Upper lobe of right lung (tissue), 1 donor: ENCODE results near the gene BATF3. TPM values are rescaled to one million over a fixed set of nuclear protein-coding genes. Genes with fewer than 3 reads are reported as not detected.

Experiments
- ATAC-seq: fragments of 200-7000 bp; cut with Tn5 transposase; one replicate; pipeline ENCODE4 v1.9.1; 2020; ENCODE audit warnings: mild to moderate bottlenecking, moderate library complexity
- DNase-seq: peaks from one replicate; pipeline ENCODE4 v3.0.0-alpha.2; 2020
- H3K27ac ChIP-seq: fragments of 200-600 bp; one replicate; pipeline ENCODE4 v1.8.0; 2022
- H3K27me3 ChIP-seq: fragments of 200-600 bp; one replicate; pipeline ENCODE4 v1.8.0; 2022; ENCODE audit warnings: mild to moderate bottlenecking
- H3K36me3 ChIP-seq: fragments of 200-600 bp; one replicate; pipeline ENCODE4 v1.8.0; 2022
- H3K4me1 ChIP-seq: fragments of 200-600 bp; one replicate; pipeline ENCODE4 v1.8.0; 2022
- H3K4me3 ChIP-seq: fragments of 200-600 bp; one replicate; pipeline ENCODE4 v1.8.0; 2022; ENCODE audit warnings: mild to moderate bottlenecking
- H3K9me3 ChIP-seq: fragments of 200-600 bp; one replicate; pipeline ENCODE4 v1.8.0; 2022
- CTCF ChIP-seq: fragments of 200-600 bp; IDR thresholded peaks from one replicate; pipeline ENCODE4 v1.8.0; 2022; ENCODE audit warnings: antibody characterized with exemption
- intact Hi-C: fragments of 100-400 bp; cut with DNase I; formaldehyde crosslinking; loops from one replicate; pipeline ENCODE4 v1.11.0; 2022
- total RNA-seq: library from RNA; stranded (reverse); fragmentation: NEBNext Ultra II Directional; extraction: Animal tissue kit (Norgen Biotek cat#: 25700); gene quantifications from one replicate; pipeline ENCODE4 v1.2.1, GENCODE V29; 2021
- donor health status: DM: no; HTN: yes; CAD: no; lungs with severe emphysema.

BATF3 gene
- total RNA-seq, 1 donor from 2014 or later, result 10.0 TPM

- Histone ChIP-seq H3K4me3 (no peak overlapping the region), H3K4me1 (no peaks in the 10 kb centered on the region), H3K9me3 (no peaks in the 10 kb centered on the region), H3K27ac (no peak overlapping the region), H3K27me3 (no peaks in the 10 kb centered on the region), H3K36me3 (no peaks in the 10 kb centered on the region)
- TF ChIP-seq CTCF, result no peak
- intact Hi-C loops, result no loop called here
- ATAC-seq (no peak), DNase-seq (no peak)
Measured at GRCh38 chr1:212656730-212657129, 42.9 kb downstream of the BATF3 start.

- Histone ChIP-seq H3K27me3 (no peaks in the 10 kb centered on the region), H3K9me3 (no peaks in the 10 kb centered on the region), H3K27ac (no peak overlapping the region), H3K36me3 (no peaks in the 10 kb centered on the region), H3K4me1 (no peaks in the 10 kb centered on the region), H3K4me3 (no peak overlapping the region)
- intact Hi-C loops, result no loop called here
- DNase-seq (no peak), ATAC-seq (no peak)
- no peak for TF ChIP-seq CTCF
Measured at GRCh38 chr1:212655668-212656440, 43.8 kb downstream of the BATF3 start.

- Histone ChIP-seq H3K4me1 (no peaks in the 10 kb centered on the region), H3K27ac (no peak overlapping the region), H3K9me3 (no peaks in the 10 kb centered on the region), H3K36me3 (no peaks in the 10 kb centered on the region), H3K27me3 (no peaks in the 10 kb centered on the region), H3K4me3 (no peak overlapping the region)
- intact Hi-C loops, result no loop called here
- DNase-seq (no peak), ATAC-seq (no peak)
- TF ChIP-seq CTCF, result no peak
Measured at GRCh38 chr1:212652609-212653008, 47.0 kb downstream of the BATF3 start.

- DNase-seq, result no peak
- Histone ChIP-seq H3K4me3 (no peak overlapping the region), H3K9me3 (no peaks in the 10 kb centered on the region), H3K27me3 (no peaks in the 10 kb centered on the region), H3K36me3 (no peaks in the 10 kb centered on the region), H3K4me1 (no peaks in the 10 kb centered on the region), H3K27ac (no peak overlapping the region)
- no peak for ATAC-seq
- no peak for TF ChIP-seq CTCF
- intact Hi-C loops, result no loop called here
Measured at GRCh38 chr1:212651977-212652376, 47.7 kb downstream of the BATF3 start.

GRCh38 chr1:212651521-212651920, 48.1 kb downstream of the BATF3 start:
- H3K27ac ChIP-seq, result no peak overlapping the region
- TF ChIP-seq CTCF, result no peak
- H3K4me1 ChIP-seq, result no peaks in the 10 kb centered on the region
- ATAC-seq (no peak), DNase-seq (no peak)
- H3K36me3 ChIP-seq, result no peaks in the 10 kb centered on the region
- intact Hi-C loops, result no loop called here
- no peaks in the 10 kb centered on the region for H3K27me3 ChIP-seq
- H3K4me3 ChIP-seq, result no peak overlapping the region
- H3K9me3 ChIP-seq, result no peaks in the 10 kb centered on the region
